C4-2B (cell line): Measurements from ENCODE around the gene ZNF576.
"Not testable (repeated sequence)": the region's sequence is repeated elsewhere in the genome, so short reads cannot be mapped to it uniquely, and the experiment has no call there.

Experiments
- H3K27ac ChIP-seq: fragments of 450-650 bp; 2 replicates; pipeline ENCODE4 v1.5.1; 2017
- CTCF ChIP-seq: fragments of 450-650 bp; conservative IDR thresholded peaks from 2 replicates; pipeline ENCODE4 v1.5.1; 2017; ENCODE audit warnings: mild to moderate bottlenecking
- ZFX ChIP-seq: fragments of 450-650 bp; IDR thresholded peaks from 2 replicates; pipeline ENCODE4 v1.6.1; 2017

The ZNF576 gene

GRCh38 chr19:43595605-43595998, 793 bp upstream of the ZNF576 start:
- TF ChIP-seq CTCF (no peak), ZFX (no peak)
- H3K27ac ChIP-seq: peak overlapping the region; percentile 82

DNA sequence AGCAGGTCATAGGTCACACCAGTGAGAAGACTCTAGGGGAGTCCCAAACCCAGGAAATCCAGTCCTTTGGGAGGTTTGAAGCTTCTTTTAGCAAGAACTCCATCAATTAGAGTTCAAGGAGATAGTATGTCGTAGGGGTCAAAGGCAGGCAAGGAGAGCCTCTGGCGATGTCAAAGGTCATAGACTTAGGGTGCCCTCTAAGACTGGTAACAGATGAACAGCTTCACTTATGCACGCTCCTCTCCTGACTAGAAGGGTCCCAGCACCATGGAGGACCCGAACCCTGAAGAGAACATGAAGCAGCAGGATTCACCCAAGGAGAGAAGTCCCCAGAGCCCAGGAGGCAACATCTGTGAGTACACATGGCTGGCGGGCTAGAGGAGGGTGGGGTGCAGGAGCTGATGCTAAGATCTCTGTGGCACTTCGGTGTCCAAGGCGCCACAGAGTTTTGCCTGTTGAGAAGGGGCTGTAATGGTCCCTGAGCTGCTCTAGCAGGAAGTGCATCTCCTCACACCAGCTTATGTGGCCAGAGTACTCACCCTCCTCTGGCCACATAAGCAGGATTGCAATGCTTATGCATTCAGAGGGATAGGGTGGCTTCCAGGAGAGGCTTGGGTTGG, 557 bp downstream of the ZNF576 start:
- H3K27ac ChIP-seq: peak overlapping the region; percentile 82

GRCh38 chr19:43597876-43598275, 1.5 kb downstream of the ZNF576 start:
- TF ChIP-seq CTCF: no peak
- TF ChIP-seq ZFX: no peak
- no peak overlapping the region for H3K27ac ChIP-seq

More for the DNA sequence above, 557 bp downstream of the ZNF576 start:
- no peak for TF ChIP-seq ZFX
- TF ChIP-seq CTCF: no peak

- TF ChIP-seq ZFX (no peak), CTCF (no peak)
- no peak overlapping the region for H3K27ac ChIP-seq
Observed at GRCh38 chr19:43598445-43599240, 2.2 kb downstream of the ZNF576 start.

DNA sequence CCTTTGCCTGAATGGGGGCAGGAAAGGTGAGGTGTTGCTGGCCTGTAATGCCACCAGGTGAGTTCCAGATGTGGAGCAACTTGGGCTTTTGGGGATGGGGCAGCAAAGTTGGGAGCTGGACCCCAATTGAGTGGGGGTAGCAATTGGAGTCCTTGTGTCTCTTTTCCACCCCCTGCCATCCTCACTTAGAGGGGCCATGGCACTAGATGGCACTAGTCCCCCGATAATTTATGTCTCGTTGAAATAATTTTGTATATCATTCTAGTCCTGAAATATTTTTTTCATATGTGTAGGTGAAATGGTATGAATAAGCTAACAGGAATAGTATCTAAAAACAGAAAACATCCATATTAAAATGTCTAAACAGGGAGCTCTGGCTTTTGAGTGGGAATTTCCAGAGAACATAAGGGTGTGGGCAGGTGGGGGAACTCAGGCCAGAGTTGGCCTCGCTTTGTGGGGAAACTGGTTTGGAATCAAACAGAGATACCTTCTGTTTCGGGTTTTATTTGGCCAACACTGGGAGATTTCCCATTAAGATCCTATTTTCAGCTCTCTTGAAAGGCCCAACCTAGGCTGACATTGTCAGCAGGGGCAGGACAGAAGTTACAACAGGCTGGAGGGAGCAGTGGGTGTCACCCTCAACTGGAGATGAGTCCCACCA, 3.4 kb downstream of the ZNF576 start:
- no peak for TF ChIP-seq CTCF
- TF ChIP-seq ZFX: no peak
- H3K27ac ChIP-seq: no peak overlapping the region

GRCh38 chr19:43600326-43600725, 3.9 kb downstream of the ZNF576 start:
- not testable (repeated sequence) for H3K27ac ChIP-seq

GRCh38 chr19:43605875-43606568, 9.6 kb downstream of the ZNF576 start:
- TF ChIP-seq CTCF (no peak), ZFX (no peak)
- no peak overlapping the region for H3K27ac ChIP-seq
